Measurements from ENCODE around the gene TOX2. TPM values are rescaled to one million over a fixed set of nuclear protein-coding genes. Genes with fewer than 3 reads are reported as not detected.

Gene TOX2
- total RNA-seq, 2 experiments from 2014 or later: 1.6 to 3.0 TPM

GRCh38 chr20:43959920-43960227 lies 45.2 kb downstream of the TOX2 start:
- ChIA-PET CTCF (interaction anchor here (1.1 to 1.5 kb wide), 3 partner anchors 8 to 209 kb away, joined by 3 to 5 read pairs (median 5); no protein-coding TSS in a partner anchor), POLR2A (no interaction called here)
- Mint-ChIP-seq H3K27ac (no peak overlapping the region), H3K27me3 (peaks cover 28% of the 10 kb centered on the region), H3K36me3 (ENCODE audit: low read depth) (peaks cover 16% of the 10 kb centered on the region), H3K9me3 (ENCODE audit: low read depth) (peaks cover 11% of the 10 kb centered on the region), H3K4me1 (peaks cover 66% of the 10 kb centered on the region), H3K4me3 (no peak overlapping the region)
- ATAC-seq (no peak), DNase-seq (no peak)
- intact Hi-C loops (cut with DNase I, micrococcal nuclease): loop anchor here (2.0 to 10.0 kb wide), 4 partner anchors 31 to 535 kb away; no protein-coding TSS in a partner anchor

GRCh38 chr20:43960231-43960630 lies 45.6 kb downstream of the TOX2 start:
- no peak for ATAC-seq
- H3K27me3 Mint-ChIP-seq: peaks cover 28% of the 10 kb centered on the region
- intact Hi-C loops (cut with DNase I, micrococcal nuclease): no loop called here
- peaks cover 62% of the 10 kb centered on the region for H3K4me1 Mint-ChIP-seq
- H3K36me3 Mint-ChIP-seq (ENCODE audit: low read depth): peaks cover 16% of the 10 kb centered on the region
- H3K4me3 Mint-ChIP-seq: no peak overlapping the region
- ChIA-PET POLR2A (no interaction called here), CTCF (interaction anchor here (1.1 to 1.5 kb wide), 3 partner anchors 8 to 209 kb away, joined by 3 to 5 read pairs (median 5); no protein-coding TSS in a partner anchor)
- no peak overlapping the region for H3K27ac Mint-ChIP-seq
- peaks cover 11% of the 10 kb centered on the region for H3K9me3 Mint-ChIP-seq (ENCODE audit: low read depth)
- no peak for DNase-seq

GRCh38 chr20:43961116-43961515 lies 46.5 kb downstream of the TOX2 start:
- no peak overlapping the region for H3K4me3 Mint-ChIP-seq
- H3K27me3 Mint-ChIP-seq: peaks cover 28% of the 10 kb centered on the region
- intact Hi-C loops (cut with DNase I, micrococcal nuclease): no loop called here
- no peak overlapping the region for H3K27ac Mint-ChIP-seq
- DNase-seq (no peak), ATAC-seq (no peak)
- ChIA-PET POLR2A (no interaction called here), CTCF (interaction anchor here (1.2 kb wide), 1 partner anchor 96 kb away, joined by 3 read pairs; no protein-coding TSS in a partner anchor)
- peaks cover 54% of the 10 kb centered on the region for H3K4me1 Mint-ChIP-seq
- H3K9me3 Mint-ChIP-seq (ENCODE audit: low read depth): peaks cover 11% of the 10 kb centered on the region
- H3K36me3 Mint-ChIP-seq (ENCODE audit: low read depth): peaks cover 16% of the 10 kb centered on the region

- Mint-ChIP-seq H3K36me3 (ENCODE audit: low read depth) (peaks cover 12% of the 10 kb centered on the region), H3K9me3 (ENCODE audit: low read depth) (peaks cover 11% of the 10 kb centered on the region), H3K4me3 (no peak overlapping the region), H3K27ac (no peak overlapping the region), H3K4me1 (peaks cover 49% of the 10 kb centered on the region), H3K27me3 (peaks cover 25% of the 10 kb centered on the region)
- ChIA-PET POLR2A (no interaction called here), CTCF (no interaction called here)
- intact Hi-C loops (cut with DNase I, micrococcal nuclease): no loop called here
- no peak for ATAC-seq
- DNase-seq: no peak
Observed at GRCh38 chr20:43961541-43962471, 47.2 kb downstream of the TOX2 start.

GRCh38 chr20:43962530-43962929 lies 47.9 kb downstream of the TOX2 start:
- DNase-seq: no peak
- peaks cover 20% of the 10 kb centered on the region for H3K27me3 Mint-ChIP-seq
- no peak overlapping the region for H3K27ac Mint-ChIP-seq
- H3K36me3 Mint-ChIP-seq (ENCODE audit: low read depth): peaks cover 8% of the 10 kb centered on the region
- POLR2A ChIA-PET: no interaction called here
- CTCF ChIA-PET: no interaction called here
- no peak for ATAC-seq
- peaks cover 46% of the 10 kb centered on the region for H3K4me1 Mint-ChIP-seq
- H3K9me3 Mint-ChIP-seq (ENCODE audit: low read depth): peaks cover 8% of the 10 kb centered on the region
- intact Hi-C loops (cut with DNase I, micrococcal nuclease): no loop called here
- no peak overlapping the region for H3K4me3 Mint-ChIP-seq

- Mint-ChIP-seq H3K27ac (no peak overlapping the region), H3K4me1 (peaks cover 43% of the 10 kb centered on the region), H3K4me3 (no peak overlapping the region), H3K36me3 (ENCODE audit: low read depth) (peaks cover 2% of the 10 kb centered on the region), H3K27me3 (peaks cover 15% of the 10 kb centered on the region), H3K9me3 (ENCODE audit: low read depth) (peaks cover 2% of the 10 kb centered on the region)
- ChIA-PET CTCF (interaction anchor here (0.7 kb wide), 1 partner anchor 60 kb away, joined by 3 read pairs; no protein-coding TSS in a partner anchor), POLR2A (no interaction called here)
- intact Hi-C loops (cut with DNase I, micrococcal nuclease): no loop called here
- ATAC-seq: no peak
- DNase-seq: no peak
Observed at GRCh38 chr20:43963233-43963632, 48.6 kb downstream of the TOX2 start.

- ChIA-PET CTCF (interaction anchor here (0.7 to 1.5 kb wide), 5 partner anchors 8 to 122 kb away, joined by 3 to 8 read pairs (median 4); no protein-coding TSS in a partner anchor), POLR2A (no interaction called here)
- ATAC-seq: peak; percentile 92
- Mint-ChIP-seq H3K36me3 (ENCODE audit: low read depth) (no peaks in the 10 kb centered on the region), H3K4me1 (peaks cover 40% of the 10 kb centered on the region), H3K4me3 (no peak overlapping the region), H3K9me3 (ENCODE audit: low read depth) (no peaks in the 10 kb centered on the region), H3K27ac (no peak overlapping the region), H3K27me3 (peaks cover 15% of the 10 kb centered on the region)
- intact Hi-C loops (cut with DNase I, micrococcal nuclease): no loop called here
- peak; percentile 64 for DNase-seq
Observed at GRCh38 chr20:43963872-43964791, 49.5 kb downstream of the TOX2 start.

- ATAC-seq: no peak
- ChIA-PET POLR2A (no interaction called here), CTCF (interaction anchor here (1.0 to 1.1 kb wide), 2 partner anchors 9 to 16 kb away, joined by 3 to 5 read pairs; no protein-coding TSS in a partner anchor)
- Mint-ChIP-seq H3K4me1 (peaks cover 18% of the 10 kb centered on the region), H3K4me3 (no peak overlapping the region), H3K36me3 (ENCODE audit: low read depth) (no peaks in the 10 kb centered on the region), H3K27ac (no peak overlapping the region), H3K27me3 (peaks cover 2% of the 10 kb centered on the region), H3K9me3 (ENCODE audit: low read depth) (no peaks in the 10 kb centered on the region)
- no peak for DNase-seq
- intact Hi-C loops (cut with DNase I, micrococcal nuclease): no loop called here
Observed at GRCh38 chr20:43968341-43969000, 53.8 kb downstream of the TOX2 start.

GRCh38 chr20:43969028-43969447 lies 54.4 kb downstream of the TOX2 start:
- ChIA-PET POLR2A (no interaction called here), CTCF (interaction anchor here (1.1 kb wide), 1 partner anchor 9 kb away, joined by 5 read pairs; no protein-coding TSS in a partner anchor)
- Mint-ChIP-seq H3K36me3 (ENCODE audit: low read depth) (no peaks in the 10 kb centered on the region), H3K9me3 (ENCODE audit: low read depth) (no peaks in the 10 kb centered on the region), H3K4me3 (no peak overlapping the region), H3K4me1 (peaks cover 18% of the 10 kb centered on the region), H3K27ac (peak overlapping the region; percentile 27), H3K27me3 (peaks cover 2% of the 10 kb centered on the region)
- no peak for ATAC-seq
- DNase-seq: no peak
- intact Hi-C loops (cut with DNase I, micrococcal nuclease): no loop called here

- POLR2A ChIA-PET: no interaction called here
- Mint-ChIP-seq H3K27ac (no peak overlapping the region), H3K4me1 (peaks cover 21% of the 10 kb centered on the region), H3K36me3 (ENCODE audit: low read depth) (no peaks in the 10 kb centered on the region), H3K4me3 (no peak overlapping the region), H3K9me3 (ENCODE audit: low read depth) (no peaks in the 10 kb centered on the region), H3K27me3 (no peaks in the 10 kb centered on the region)
- ATAC-seq: no peak
- intact Hi-C loops (cut with DNase I, micrococcal nuclease): no loop called here
- DNase-seq: no peak
- CTCF ChIA-PET: no interaction called here
Observed at GRCh38 chr20:43969501-43970182, 55.0 kb downstream of the TOX2 start.
